GM13976 (cell line): ENCODE data around the gene CRYAB.

Source experiments
- DNase-seq: peaks from one replicate; pipeline ENCODE4 v3.0.0; 2012; ENCODE audit warnings: low spot score
- CTCF ChIP-seq: IDR thresholded peaks from 2 replicates; pipeline ENCODE4 v1.5.1; 2012; ENCODE audit warnings: borderline replicate concordance, mild to moderate bottlenecking; ENCODE audit not compliant: insufficient read depth; ENCODE audit errors: extremely low read depth, missing control alignments, control extremely low read depth
- in situ Hi-C: fragments of 300-500 bp; cut with MboI; formaldehyde crosslinking; loops from one replicate; pipeline ENCODE4 v1.12.0; 2022; ENCODE audit warnings: low sequenced_read_pairs, mixed read lengths, inconsistent platforms; ENCODE audit not compliant: unreplicated experiment

Gene CRYAB

GRCh38 chr11:111910676-111911562 lies 651 bp downstream of the CRYAB start:
- no peak for TF ChIP-seq CTCF
- in situ Hi-C loops, result no loop called here
- no peak for DNase-seq

- TF ChIP-seq CTCF, result no peak
- DNase-seq, result no peak
- in situ Hi-C loops, result no loop called here
Observed at GRCh38 chr11:111909378-111909777, 2.2 kb downstream of the CRYAB start.

DNA sequence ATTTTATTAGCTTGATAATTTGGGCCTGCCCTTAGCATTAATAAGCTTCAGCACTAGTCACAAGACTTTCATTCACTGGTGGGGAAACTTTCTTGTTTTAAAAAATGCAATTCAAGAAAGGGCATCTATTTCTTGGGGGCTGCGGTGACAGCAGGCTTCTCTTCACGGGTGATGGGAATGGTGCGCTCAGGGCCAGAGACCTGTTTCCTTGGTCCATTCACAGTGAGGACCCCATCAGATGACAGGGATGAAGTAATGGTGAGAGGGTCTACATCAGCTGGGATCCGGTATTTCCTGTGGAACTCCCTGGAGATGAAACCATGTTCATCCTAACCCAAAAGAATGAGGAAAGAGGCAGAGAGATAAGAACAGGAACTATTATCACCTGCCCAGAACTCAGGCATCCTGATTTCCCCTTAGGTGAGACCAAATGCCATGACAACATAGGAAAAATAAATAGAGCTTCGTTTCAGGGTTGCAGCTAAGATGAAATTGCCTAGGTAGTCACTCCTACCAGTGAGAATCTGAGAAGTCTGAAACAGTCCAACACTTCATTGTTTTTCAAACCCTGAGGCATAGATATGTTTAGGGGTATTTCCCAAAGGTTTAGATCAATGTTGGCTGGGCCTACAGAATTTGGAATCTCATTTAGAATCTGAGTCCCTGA lies 2.8 kb downstream of the CRYAB start:
- TF ChIP-seq CTCF, result no peak
- in situ Hi-C loops, result no loop called here
- DNase-seq, result no peak

- in situ Hi-C loops, result no loop called here
- TF ChIP-seq CTCF, result no peak
Observed at GRCh38 chr11:111906680-111907079, 4.9 kb downstream of the CRYAB start.

GRCh38 chr11:111905411-111905810 lies 6.2 kb downstream of the CRYAB start:
- no peak for TF ChIP-seq CTCF
- DNase-seq, result no peak
- in situ Hi-C loops, result no loop called here

More at GRCh38 chr11:111906680-111907079, 4.9 kb downstream of the CRYAB start:
- DNase-seq, result no peak

GRCh38 chr11:111886844-111887243 lies 24.7 kb downstream of the CRYAB start:
- no peak for TF ChIP-seq CTCF
- DNase-seq, result no peak
- in situ Hi-C loops, result no loop called here
